ENCODE measurements around the gene IL23A. TPM values are rescaled to one million over a fixed set of nuclear protein-coding genes. Genes with fewer than 3 reads are reported as not detected.

Gene IL23A
- total and polyA plus RNA-seq, 2 of the 13 experiments (the other 11 are each of a cell fraction or from before 2014, with no cell fraction given) = 0.33 to 0.35 TPM

GRCh38 chr12:56315622-56316473, 22.8 kb upstream of the IL23A start, which contains the start of gene CNPY2 (continued):
- TF ChIP-seq GMEB2 (CRISPR knock-in tag; IDR thresholded peaks at IDR 0.05; ENCODE audit: low read depth) (no peak), ZNF556 (CRISPR knock-in tag; IDR thresholded peaks at IDR 0.05; ENCODE audit: borderline replicate concordance) (peak; percentile 62; the same call in 1 of the 2 replicates), ZNF362 (CRISPR knock-in tag; IDR thresholded peaks at IDR 0.05; ENCODE audit: borderline replicate concordance) (peak; percentile 9; the same call in 1 of the 2 replicates), ARNT2 (CRISPR knock-in tag; IDR thresholded peaks at IDR 0.05; ENCODE audit: low read depth) (peak; percentile 96), FOXK1 (CRISPR knock-in tag; IDR thresholded peaks at IDR 0.05; ENCODE audit: borderline replicate concordance, low read depth) (0 out of 2 replicates have a peak, but pooled peaks have one; percentile 16), TBX3 (IDR thresholded peaks at IDR 0.05; ENCODE audit: borderline replicate concordance) (peak; percentile 22; the same call in 1 of the 2 replicates), MLX (CRISPR knock-in tag; IDR thresholded peaks at IDR 0.05) (0 out of 2 replicates have a peak, but pooled peaks have one; percentile 50), ERF (CRISPR knock-in tag; IDR thresholded peaks at IDR 0.05) (peak; percentile 56), MYC (CRISPR knock-in tag; IDR thresholded peaks at IDR 0.05; ENCODE audit: borderline replicate concordance) (peak; percentile 95), HMGXB3 (CRISPR knock-in tag; IDR thresholded peaks at IDR 0.05; ENCODE audit: borderline replicate concordance) (no peak), ZIK1 (CRISPR knock-in tag; IDR thresholded peaks at IDR 0.05; ENCODE audit: borderline replicate concordance, low read depth) (peak; percentile 22; the same call in 1 of the 2 replicates), ZNF749 (CRISPR knock-in tag; IDR thresholded peaks at IDR 0.05; ENCODE audit: borderline replicate concordance) (0 out of 2 replicates have a peak, but pooled peaks have one; percentile 19), ETV6 (CRISPR knock-in tag; conservative IDR thresholded peaks at IDR 0.05) (no peak), JDP2 (CRISPR knock-in tag; IDR thresholded peaks at IDR 0.05; ENCODE audit: borderline replicate concordance) (no peak), IKZF1 (IDR thresholded peaks at IDR 0.05) (no peak), ZNF709 (CRISPR knock-in tag; IDR thresholded peaks at IDR 0.05) (peak; percentile 78), CCAR2 (optimal IDR thresholded peaks at IDR 0.05; ENCODE audit: low read depth, low read length) (peak; percentile 76), DRAP1 (CRISPR knock-in tag; IDR thresholded peaks at IDR 0.05) (peak; percentile 80), ASH2L (IDR thresholded peaks at IDR 0.05; ENCODE audit: insufficient read length, low read depth, low read length) (peak; percentile 80)

Measured in HepG2 (cell line).